Kidney glomerular epithelial cell (primary cell): Measurements from ENCODE around the gene DEF6.

ENCODE experiments used
- DNase-seq: peaks from one replicate; lab custom pipeline; 2025; lab: John Stamatoyannopoulos, UW

Gene DEF6, protein sequence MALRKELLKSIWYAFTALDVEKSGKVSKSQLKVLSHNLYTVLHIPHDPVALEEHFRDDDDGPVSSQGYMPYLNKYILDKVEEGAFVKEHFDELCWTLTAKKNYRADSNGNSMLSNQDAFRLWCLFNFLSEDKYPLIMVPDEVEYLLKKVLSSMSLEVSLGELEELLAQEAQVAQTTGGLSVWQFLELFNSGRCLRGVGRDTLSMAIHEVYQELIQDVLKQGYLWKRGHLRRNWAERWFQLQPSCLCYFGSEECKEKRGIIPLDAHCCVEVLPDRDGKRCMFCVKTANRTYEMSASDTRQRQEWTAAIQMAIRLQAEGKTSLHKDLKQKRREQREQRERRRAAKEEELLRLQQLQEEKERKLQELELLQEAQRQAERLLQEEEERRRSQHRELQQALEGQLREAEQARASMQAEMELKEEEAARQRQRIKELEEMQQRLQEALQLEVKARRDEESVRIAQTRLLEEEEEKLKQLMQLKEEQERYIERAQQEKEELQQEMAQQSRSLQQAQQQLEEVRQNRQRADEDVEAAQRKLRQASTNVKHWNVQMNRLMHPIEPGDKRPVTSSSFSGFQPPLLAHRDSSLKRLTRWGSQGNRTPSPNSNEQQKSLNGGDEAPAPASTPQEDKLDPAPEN

DNA sequence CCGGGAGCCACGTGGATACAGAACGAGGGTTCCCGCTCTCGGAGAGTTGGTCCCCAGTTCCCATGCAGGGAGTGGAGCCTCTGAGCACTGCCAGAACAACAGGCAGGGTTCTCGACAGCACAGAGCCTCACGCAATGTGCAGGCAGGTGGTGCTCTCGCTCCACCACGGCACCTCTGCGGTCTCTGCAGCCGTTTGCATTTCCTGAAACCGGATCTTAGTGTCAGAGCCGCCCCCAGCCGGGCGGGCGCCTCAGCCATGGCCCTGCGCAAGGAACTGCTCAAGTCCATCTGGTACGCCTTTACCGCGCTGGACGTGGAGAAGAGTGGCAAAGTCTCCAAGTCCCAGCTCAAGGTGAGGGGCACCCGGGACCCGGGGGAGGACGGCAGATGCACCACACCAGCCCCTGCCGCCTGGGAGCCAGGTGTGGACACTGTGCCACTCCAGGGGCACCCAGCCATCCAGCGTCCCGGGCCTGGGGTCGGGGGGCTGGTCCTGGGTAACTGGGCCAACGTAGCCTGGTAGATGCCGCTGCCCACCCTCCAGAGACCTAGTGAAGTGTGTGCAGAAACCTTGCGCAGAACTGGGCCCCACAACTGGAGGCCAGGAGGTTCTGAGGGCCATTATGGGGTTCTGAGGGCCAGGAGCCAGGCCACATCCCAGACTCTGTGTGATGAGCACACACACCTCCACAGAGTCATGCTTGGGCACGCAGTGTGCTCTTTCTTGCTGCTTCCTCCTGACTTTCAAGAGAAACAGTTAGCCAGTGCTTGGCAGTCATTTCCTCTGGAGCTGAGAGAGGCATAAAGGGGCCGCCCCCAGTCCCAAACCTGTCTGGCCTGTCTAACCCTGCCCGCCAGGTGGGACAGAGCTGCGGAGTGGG is at the start of gene DEF6:
TSS of gene DEF6 (plus strand) at position 218 of the 881 bp plus-strand sequence. CDS start at position 257, 39 bp downstream.
- DNase-seq = peak; percentile 11

DNA sequence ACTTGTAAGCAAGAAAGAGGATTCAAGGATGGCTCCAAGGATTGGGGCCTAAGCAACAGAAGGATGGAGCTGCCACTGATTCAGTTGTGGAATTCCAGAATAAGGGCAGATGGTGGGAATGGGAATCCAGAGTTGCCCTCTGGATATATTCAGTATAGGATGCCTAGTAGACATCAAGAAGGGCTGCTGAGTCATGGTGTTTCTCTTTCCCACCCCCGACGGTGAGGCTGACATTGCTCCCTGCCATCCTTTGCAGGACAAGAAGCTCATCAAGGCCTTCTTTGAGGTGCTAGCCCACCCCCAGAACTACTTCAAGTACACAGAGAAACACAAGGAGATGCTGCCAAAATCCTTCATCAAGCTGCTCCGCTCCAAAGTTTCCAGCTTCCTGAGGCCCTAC is 49.3 kb upstream of the DEF6 start:
- DNase-seq = no peak

DNA sequence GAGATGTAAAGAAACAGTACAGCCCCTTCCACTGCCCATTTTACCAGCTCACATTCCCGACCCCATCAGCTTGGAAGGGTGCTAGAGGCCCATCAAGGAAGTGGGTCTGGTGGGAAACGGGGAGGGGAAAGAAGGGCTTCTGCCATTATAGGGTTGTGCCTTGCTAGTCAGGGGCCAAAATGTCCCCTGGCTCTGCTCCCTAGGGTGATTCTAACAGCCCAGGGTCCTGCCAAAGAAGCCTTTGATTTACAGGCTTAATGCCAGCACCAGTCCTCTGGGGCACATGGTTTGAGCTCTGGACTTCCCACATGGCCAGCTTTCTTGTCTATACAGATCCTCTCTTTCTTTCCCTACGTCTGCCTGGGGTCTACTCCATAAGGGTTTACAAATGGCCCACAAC is 48.7 kb upstream of the DEF6 start:
- DNase-seq = no peak

DNA sequence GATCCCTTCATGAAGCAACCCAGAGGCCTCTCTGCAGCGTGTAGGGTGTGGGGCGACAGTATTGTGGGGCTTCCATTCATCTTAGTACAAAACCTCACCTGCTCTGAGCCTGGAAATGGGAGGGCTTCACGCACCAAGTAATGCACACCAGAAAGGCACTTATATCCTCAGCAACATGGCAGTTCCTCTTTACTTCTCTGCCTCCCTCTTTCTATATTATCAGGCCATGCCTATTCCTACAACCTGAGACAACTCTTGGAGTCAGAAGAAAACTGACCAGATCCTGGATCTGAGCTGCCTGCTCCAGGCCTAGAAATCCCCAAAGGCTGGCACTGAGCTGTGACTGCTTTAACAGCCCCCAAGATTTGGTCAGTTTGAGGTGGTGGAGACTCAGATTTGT is 45.7 kb upstream of the DEF6 start:
- DNase-seq = no peak

DNA sequence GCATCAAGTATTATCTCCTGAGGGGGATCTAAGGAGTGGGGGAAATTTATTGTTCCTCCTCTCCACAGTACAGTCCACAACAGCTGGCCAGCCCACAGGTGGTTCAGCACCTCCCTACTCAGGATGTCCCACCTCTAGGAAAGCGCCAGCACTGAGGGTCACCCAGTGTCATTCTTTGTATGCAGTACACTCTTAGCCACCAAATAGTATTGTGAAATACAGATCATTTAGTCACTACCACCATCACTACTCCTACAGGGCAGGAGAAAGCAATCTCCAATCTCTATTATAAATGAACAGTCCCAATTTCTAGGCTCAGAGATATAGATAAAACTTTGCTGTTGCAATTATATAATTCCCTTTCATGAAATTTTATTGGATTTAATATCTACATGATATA is 44.4 kb upstream of the DEF6 start:
- no peak for DNase-seq

DNA sequence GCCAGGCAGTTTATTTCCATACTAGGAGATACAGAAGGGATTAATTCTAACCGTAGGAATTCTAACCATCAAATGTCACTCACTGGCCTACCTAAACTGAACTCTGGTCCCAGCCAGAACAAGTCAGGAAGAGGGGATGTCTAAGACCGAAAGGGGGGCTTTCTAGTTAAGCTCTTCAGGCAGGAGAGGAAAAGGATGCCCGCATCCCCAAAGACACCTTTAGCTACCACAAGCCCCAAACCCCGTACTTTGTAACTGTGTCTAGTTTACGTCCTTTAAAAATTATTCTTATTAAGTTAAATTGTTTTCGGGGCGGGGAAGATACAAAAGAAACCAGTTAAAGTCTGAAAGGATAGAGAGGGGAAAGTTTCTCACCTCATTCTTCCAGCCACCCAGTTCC is 39.3 kb upstream of the DEF6 start:
- DNase-seq = no peak

DNA sequence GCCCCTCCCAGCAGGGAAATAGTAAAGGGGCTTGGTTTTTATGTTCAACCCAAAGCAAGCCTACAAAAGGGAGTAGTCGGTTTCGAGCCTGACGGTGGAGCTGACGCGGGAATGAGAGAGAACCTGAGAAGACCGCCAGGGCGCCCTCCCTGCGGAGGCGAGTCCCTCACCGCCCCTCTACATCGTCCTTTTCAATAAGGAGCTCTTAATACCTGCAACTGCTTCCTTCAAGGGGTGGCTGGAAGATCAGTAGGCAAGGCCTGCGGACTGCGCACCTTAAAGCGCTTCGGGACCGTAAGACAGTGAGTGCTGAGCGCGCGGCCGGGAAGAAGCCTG is 38.8 kb upstream of the DEF6 start:
- DNase-seq = peak; percentile 85

DNA sequence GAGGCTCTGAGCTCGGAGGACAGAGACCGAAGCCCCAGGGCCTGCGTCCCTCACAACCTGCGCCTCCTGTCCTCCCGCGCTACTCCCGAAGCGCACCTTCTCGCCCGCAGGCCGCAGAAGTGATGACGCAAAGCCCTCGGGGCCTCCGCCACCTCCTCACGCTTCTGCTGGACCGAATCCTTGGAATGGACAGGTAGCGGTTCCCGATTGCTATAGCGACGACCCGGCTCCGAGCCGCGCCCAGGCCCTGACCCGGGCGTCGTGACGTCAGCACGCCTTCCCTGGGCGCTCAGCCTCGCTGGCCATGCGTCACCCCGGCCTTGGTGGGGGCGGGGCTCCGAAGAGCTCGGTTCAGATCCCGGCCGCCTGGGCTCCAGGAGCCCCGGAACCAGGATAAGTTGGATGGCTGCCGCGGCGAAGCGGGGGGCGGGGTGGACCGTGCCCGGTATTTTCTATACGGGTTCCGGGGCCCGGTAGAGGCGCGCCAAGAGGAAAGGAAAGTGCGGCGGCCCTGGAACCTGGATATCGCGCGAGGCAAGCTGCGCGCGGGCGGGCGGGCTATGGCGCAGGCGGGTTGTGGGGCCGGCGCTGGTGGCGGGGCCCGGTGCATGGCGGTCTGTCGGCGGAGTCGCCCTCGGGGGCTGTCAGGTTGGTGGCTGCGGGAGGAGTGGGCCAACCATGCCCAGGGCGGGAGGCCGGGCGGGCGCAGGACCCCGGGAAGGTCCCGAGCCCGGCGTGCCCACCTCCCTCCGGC is 38.2 kb upstream of the DEF6 start, which contains the start of gene ZNF76:
TSS of gene ZNF76 (plus strand) at position 542 of the 754 bp plus-strand sequence. CDS start 21,417 bp downstream, outside the sequence.
- DNase-seq = peak; percentile 90

DNA sequence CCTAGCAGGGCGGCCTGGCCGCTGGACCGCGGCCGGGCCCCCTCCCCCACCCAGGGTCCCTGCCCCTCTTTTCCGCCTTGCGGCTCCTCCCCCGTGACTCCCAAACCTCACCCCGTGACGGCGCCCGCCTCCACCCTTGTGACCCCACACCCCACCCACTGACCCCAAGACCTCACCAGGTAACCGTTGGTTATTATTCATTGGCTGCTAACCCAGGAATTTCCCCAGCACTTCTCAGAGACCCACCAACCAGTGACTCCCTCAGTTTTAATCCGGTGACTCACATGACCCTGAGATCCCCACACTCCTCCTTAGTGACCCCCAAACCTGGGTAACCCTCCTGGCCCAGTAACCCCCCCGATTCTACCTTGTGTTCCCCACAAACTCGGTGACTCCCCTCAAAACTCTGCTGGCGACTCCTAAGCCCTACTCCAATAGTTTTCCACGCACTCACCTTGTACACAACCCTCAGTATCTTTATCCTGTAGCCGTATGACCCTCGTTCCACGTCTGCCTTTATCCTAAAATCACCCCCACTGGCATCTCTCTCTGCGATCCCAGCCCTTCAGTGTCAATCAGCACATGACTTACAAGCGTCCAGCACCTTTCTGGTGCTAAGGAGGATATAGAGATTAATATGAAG is 37.5 kb upstream of the DEF6 start:
- DNase-seq = no peak

DNA sequence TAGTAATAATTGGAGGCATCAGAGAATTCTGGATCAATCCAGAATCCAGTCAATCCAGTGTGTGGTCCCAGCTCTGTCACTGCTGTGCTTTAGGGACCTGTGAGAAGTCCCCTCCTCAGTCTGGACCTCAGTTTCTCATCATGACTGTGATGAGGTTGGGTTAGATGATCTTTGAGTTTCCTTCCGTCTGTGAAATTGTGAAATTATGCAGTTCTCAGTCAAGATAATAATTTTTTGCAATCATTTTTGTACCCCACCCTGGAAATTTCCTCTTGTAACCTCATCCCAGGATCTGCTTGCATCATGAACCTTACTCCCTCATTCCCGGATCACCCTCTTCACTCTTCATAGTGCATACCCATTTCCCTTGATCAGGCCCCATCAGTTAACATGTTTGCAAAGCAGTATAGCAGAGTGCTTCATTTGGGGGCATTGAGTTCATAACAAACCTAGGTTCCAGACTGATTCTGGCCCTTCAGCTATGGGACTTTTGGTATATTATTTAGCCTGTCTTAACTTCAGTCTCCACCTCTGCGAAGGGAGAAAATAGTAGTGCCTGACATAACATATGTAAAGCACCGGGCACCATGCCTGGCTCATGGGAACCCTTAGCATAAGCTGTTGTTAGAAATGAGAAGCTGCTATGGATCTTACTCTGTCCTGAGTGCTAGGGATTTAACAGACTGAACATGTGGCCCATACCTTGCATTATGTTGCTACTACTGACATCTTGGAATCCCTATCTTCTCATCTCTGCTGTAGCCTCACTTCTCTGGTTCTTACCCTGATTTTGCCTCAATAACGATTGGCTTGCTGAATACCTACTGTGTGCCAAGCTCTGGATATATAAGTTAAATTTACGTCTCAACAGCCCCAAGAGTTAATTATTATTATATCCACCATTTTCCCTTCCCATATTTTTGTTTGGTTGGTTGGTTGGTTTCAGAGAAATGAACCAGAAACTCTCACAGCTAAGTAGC is 36.7 kb upstream of the DEF6 start:
- DNase-seq = no peak

DNA sequence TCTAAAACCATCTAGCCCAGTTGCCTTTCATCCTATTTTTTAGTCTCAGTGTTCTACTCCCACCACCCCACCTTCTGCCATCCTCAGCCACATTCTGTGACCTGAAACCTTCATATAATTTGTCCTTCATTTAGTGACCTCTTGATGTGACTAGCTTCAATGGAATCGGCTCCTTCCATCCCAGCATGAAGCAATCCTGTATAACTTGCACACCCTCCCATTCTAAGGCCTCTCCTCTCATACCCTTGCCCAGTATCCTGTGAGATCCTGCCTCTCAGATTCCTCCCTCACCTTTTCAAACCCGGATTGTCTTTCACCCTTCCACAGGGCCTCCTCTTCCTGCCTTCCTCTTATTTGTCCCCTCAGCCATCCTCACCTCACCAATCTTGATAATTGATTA is 35.0 kb upstream of the DEF6 start:
- DNase-seq = no peak

DNA sequence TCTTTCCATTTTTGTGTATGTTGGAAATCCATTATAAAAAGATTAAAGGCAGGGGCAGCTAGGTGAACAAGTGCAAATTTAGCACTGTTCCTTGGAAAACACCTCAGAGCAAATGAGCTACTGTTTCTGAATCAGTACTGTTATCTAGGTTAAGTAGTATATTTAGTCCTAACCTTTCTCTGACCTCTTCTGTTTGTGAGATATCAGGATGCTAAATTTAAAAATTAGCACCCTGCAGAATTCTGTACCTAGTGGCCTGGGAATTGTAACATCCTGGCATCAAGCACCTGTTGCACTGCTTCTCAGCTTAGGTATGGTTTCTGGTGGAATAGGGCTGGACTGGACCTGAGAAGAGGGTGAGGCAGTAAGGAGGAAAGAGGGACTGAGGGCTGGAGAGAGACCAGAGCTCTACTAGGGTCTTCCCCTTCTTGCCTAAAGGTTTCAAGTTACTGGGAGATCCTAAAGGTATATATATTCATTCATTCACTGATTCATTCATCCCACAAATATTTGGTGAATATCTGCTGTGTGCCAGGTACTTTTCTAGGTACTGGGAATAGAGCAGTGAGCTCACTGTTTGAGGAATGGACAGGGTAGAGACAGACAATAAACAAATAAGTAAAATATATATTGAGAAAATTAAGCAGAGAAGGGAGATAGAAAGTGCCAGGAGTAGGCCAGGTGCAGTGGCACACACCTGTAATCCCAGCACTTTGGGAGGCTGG is 32.9 kb upstream of the DEF6 start:
- no peak for DNase-seq

DNA sequence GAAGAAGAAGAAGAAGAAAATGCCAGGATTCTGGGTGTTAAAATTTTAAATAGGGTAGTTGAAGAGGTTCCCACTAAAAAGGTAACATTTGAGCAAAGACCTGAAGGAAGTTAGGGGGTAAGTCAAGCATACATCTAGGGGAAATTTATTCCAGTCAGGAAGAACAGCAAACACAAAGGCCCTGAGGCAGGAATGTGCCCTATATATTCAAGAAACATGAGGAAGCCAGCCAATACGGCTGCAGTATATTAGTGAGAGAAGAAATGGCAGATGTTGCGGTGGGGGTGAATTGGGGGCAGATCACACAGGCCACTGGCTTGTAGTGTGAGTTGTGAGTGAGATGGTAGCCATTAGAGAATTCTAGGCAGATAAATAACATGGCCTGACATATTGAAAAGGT is 32.1 kb upstream of the DEF6 start:
- no peak for DNase-seq

DNA sequence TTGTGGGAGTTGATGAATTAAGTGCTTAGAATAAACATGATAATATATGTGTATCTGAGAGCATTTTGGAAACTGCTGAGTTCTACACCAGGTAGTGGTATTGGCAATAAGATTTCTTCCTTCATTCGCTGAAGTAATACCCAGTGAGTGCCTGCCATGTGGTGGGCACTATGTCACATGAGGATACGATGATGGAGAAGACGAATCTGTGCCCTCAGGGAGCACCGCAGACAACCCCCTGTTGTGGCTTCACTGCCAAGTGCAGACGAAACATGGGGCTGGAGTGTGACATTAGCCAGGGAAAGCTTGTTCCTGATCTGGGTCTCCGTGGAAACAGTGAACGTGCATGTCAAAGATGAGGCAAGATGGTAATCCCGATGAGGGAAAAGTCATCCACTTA is 30.2 kb upstream of the DEF6 start:
- DNase-seq = no peak

DNA sequence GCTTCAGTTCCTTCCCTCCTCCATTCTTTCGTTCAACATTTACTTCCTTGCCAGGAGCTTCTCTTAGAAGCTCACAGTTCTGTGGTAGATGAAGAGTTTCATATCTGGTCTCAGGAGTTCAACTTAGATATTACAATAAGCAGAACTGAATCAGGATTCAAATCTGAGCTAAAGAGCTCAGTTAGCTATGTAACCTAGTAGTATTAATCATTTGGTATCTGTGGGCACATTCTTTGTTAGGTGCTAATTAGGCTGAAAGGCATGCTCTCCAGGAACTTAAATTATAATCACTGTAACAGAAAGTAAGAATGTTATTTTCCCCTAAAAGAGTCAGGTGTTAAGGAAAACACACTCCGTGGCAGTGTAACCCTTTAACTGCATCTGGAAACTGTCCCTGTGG is 29.7 kb upstream of the DEF6 start:
- no peak for DNase-seq

DNA sequence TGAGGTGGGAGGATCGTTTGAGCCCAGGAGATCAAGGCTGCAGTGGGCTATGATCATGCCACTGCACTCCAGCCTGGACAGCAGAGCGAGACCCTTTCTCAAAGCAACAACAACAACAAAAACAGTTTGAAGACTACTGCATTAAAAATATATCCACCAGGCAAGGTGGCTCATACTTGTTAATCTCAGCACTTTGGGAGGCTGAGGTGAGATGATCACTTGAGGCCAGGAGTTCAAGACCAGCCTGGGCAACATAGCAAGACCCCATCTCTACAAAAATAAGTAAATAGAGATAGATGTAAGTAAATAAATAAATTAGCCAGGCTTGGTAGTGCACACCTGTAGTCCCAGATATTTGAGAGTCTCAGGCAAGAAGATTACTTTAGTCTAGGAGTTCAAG is 25.6 kb upstream of the DEF6 start:
- no peak for DNase-seq

DNA sequence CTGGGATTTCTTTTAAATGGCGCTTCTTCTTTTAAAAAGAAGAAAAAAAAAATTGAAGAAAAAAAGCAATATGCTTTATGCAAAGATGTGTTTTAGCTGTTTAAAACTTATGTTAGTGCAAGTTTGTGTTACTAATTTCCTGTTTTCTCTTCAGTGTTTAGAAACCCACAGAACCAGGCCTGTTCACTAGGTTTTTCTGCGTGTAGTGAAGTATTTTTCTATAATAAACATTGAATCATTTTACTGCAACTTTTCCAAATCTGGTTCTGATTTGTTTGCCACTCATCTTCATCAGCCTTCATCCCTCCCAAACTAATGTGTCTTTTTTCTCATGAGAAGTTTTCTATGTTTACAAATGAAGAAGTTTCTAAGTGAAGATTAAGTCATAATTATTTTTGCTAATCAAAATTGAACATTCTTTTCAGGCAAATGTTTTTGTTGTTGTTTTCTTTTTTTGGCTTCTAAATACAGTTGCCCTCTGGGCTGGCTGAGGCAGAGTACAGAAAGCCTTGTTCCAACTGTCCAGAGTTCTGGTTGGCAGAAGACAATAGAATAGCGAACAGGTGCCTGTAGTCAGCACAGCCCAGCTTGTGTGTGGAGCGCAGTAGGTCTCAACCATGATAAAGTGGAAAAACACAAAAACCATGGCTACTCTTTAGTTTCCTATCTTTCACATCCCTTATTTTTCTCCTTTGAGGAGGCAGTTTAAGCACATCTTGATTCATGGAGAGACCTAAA is 23.6 kb upstream of the DEF6 start:
- no peak for DNase-seq

DNA sequence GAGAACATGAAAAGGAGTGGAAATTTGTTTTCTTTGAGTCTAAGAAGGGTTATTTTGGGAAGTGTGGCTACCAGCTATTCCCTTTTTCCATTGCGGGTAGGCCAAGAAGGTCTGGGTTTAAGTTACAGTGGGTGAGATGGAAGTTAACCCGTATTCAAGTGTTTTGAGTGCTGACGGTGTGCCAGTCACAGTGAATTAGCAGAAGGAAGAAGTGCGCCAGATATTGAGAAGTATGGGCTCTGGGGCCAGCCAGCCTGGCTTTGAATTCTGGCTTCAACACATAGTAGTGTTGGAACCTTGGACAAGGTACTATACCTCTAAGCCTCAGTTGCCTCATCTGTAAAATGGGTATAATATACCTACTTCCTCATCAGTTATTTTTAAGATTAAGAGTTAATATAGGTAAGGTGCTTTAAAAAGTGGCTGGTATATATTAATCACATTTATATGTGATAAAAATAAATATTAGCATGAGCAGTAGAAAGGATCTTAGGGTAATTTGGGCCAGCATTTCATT is 21.8 kb upstream of the DEF6 start:
- DNase-seq = no peak

DNA sequence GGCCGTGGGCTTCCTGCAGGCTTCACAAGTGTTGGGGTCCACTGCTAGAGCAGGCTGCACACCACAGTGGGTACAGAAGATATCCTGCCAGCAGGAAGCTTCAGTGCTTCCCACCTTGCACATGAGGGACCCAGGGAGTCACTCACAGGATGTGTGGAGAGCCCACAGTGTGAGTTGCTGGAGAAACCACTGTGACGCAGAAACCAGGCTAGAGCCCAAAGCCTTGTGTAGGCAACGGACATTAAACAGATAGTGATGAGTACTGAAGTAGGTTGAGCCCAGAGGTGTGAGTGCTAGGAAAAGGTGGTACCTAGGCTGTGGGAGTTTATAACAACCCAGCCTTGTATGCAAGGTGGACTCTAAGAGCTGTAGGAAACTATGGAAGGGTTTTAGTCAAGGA is 18.9 kb upstream of the DEF6 start:
- no peak for DNase-seq
